HepG2 (cell line): ENCODE measurements around the gene POLR1G. TPM values are rescaled to one million over a fixed set of nuclear protein-coding genes. Genes with fewer than 3 reads are reported as not detected.

Experiments
- CSRNP1 ChIP-seq: sonication (generic); formaldehyde crosslinking; IDR thresholded peaks from 2 replicates; pipeline ENCODE4 v1.8.1; 2023; ENCODE audit warnings: mild to moderate bottlenecking, missing genetic modification reagents
- CTCF ChIP-seq: sonication (generic); formaldehyde crosslinking; IDR thresholded peaks from 2 replicates; pipeline ENCODE4 v1.5.0; 2020; ENCODE audit warnings: mild to moderate bottlenecking, missing genetic modification reagents, moderate library complexity
- DRAP1 ChIP-seq: IDR thresholded peaks from 2 replicates; pipeline ENCODE4 v1.6.1; 2016; ENCODE audit warnings: missing genetic modification reagents, missing compliant biosample characterization
- GABPB1 ChIP-seq: IDR thresholded peaks from 2 replicates; pipeline ENCODE4 v1.6.1; 2016; ENCODE audit warnings: mild to moderate bottlenecking, missing genetic modification reagents, moderate library complexity, missing compliant biosample characterization
- MXI1 ChIP-seq: IDR thresholded peaks from 3 replicates; pipeline ENCODE4 v1.6.1; 2012; ENCODE audit warnings: low read depth, low read length, inconsistent platforms, borderline replicate concordance
- RBFOX2 ChIP-seq: fragments of 200-400 bp; formaldehyde crosslinking; IDR thresholded peaks from 2 replicates; pipeline ENCODE4 v1.6.1; 2017; ENCODE audit warnings: low read depth, mild to moderate bottlenecking, low read length
- SAP130 ChIP-seq: IDR thresholded peaks from 2 replicates; pipeline ENCODE4 v1.6.1; 2016; ENCODE audit warnings: low read depth
- SOX6 ChIP-seq, 2 experiments: fragments of 450-650 bp in 1 of 2; sonication (generic) in 1 of 2; formaldehyde crosslinking in 1 of 2; IDR thresholded peaks; 2 replicates each; pipeline versions ENCODE4 v1.4.0 to v1.6.1; 2017 to 2020; ENCODE audit warnings: antibody characterized with exemption in 1 of 2, mild to moderate bottlenecking in 1 of 2, missing genetic modification reagents in 1 of 2
- SP5 ChIP-seq: IDR thresholded peaks from 2 replicates; pipeline ENCODE4 v1.6.1; 2016; ENCODE audit warnings: low read depth, borderline replicate concordance
- ZNF639 ChIP-seq: conservative IDR thresholded peaks from 2 replicates; pipeline ENCODE4 v1.6.1; 2018; ENCODE audit warnings: missing genetic modification reagents
- ZNF768 ChIP-seq: sonication (generic); formaldehyde crosslinking; IDR thresholded peaks from 2 replicates; pipeline ENCODE4 v1.4.0; 2020; ENCODE audit warnings: missing genetic modification reagents
- ZNF770 ChIP-seq: sonication (generic); formaldehyde crosslinking; IDR thresholded peaks from 2 replicates; pipeline ENCODE4 v1.5.0; 2020; ENCODE audit warnings: mild to moderate bottlenecking, missing genetic modification reagents
- polyA plus RNA-seq, 8 experiments: library from polyadenylated mRNA; depleted of rRNA in 3 of 8; stranded (reverse) in 7 of 8; unstranded in 1 of 8; fragments of >200 nt; fragmentation: Illumina TruSeq in 4 of 8; extraction: Trizol in 4 of 8; gene quantifications; 2 replicates each; pipeline versions ENCODE4 v1.2.1 to v1.2.3, GENCODE V29; 2011 to 2016; ENCODE audit warnings: low read depth in 4 of 8, missing spikeins in 1 of 8, mixed read lengths in 1 of 8; ENCODE audit not compliant: insufficient read depth in 1 of 8
- total RNA-seq, 5 experiments: library from RNA; depleted of rRNA; stranded (reverse); fragments of >200 nt; fragmentation: Illumina TruSeq; extraction: Trizol; gene quantifications; 2 replicates each; pipeline ENCODE4 v1.2.3, GENCODE V29; 2016; ENCODE audit warnings: low read depth in 1 of 5
- TF ChIP-seq, protein P1 (sequence below): sonication (generic); formaldehyde crosslinking; IDR thresholded peaks from 2 replicates; pipeline ENCODE4 v1.4.0; 2020; ENCODE audit warnings: missing genetic modification reagents
- TF ChIP-seq, protein P2 (sequence below): sonication (generic); formaldehyde crosslinking; IDR thresholded peaks from 2 replicates; pipeline ENCODE4 v1.8.1; 2023; ENCODE audit warnings: mild to moderate bottlenecking, moderate library complexity, missing genetic modification reagents
- TF ChIP-seq, protein P3 (sequence below): sonication (generic); formaldehyde crosslinking; IDR thresholded peaks from 2 replicates; pipeline ENCODE4 v1.4.0; 2020; ENCODE audit warnings: missing genetic modification reagents

Gene POLR1G
- total and polyA plus RNA-seq, 2 of the 13 experiments (the other 11 are each of a cell fraction or from before 2014, with no cell fraction given): 3.5 to 20.8 TPM

- TF ChIP-seq CTCF (CRISPR knock-in tag) (peak; percentile 46), ZNF768 (CRISPR knock-in tag) (peak; percentile 48; the same call in 1 of the 2 replicates), CSRNP1 (CRISPR knock-in tag) (no peak), ZNF770 (peak; percentile 86), SOX6 (IDR thresholded peaks at IDR 0.05) (no peak), SOX6 (CRISPR knock-in tag; IDR thresholded peaks at IDR 0.05) (peak; percentile 84), SAP130 (peak; percentile 74), MXI1 (peak; percentile 89; the same call in 2 of the 3 replicates), DRAP1 (CRISPR knock-in tag) (0 out of 2 replicates have a peak, but pooled peaks have one; percentile 15), SP5 (peak; percentile 65), GABPB1 (CRISPR knock-in tag) (peak; percentile 55; the same call in 1 of the 2 replicates), ZNF639 (CRISPR knock-in tag) (no peak), RBFOX2 (peak; percentile 35; the same call in 1 of the 2 replicates)
- TF ChIP-seq, protein P1, sequence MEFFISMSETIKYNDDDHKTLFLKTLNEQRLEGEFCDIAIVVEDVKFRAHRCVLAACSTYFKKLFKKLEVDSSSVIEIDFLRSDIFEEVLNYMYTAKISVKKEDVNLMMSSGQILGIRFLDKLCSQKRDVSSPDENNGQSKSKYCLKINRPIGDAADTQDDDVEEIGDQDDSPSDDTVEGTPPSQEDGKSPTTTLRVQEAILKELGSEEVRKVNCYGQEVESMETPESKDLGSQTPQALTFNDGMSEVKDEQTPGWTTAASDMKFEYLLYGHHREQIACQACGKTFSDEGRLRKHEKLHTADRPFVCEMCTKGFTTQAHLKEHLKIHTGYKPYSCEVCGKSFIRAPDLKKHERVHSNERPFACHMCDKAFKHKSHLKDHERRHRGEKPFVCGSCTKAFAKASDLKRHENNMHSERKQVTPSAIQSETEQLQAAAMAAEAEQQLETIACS (CRISPR knock-in tag): peak; percentile 78
- TF ChIP-seq, protein P2, sequence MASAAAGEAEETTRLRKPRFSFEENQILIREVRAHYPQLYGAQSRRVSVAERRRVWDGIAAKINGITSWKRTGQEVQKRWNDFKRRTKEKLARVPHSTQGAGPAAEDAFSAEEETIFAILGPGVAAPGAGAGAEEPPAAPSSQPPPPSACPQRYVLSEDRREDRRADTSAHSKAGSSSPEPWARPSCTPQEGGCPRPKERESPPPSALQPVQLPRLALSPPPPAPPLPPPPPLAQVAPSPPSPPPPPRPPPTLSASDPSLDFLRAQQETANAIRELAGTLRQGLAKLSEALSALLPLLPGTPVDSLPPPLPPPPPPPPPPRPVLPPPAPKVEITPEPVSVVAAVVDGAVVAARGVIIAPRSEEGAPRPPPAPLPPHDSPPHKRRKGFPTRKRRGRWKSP: peak; percentile 61; the same call in 1 of the 2 replicates
- TF ChIP-seq, protein P3, sequence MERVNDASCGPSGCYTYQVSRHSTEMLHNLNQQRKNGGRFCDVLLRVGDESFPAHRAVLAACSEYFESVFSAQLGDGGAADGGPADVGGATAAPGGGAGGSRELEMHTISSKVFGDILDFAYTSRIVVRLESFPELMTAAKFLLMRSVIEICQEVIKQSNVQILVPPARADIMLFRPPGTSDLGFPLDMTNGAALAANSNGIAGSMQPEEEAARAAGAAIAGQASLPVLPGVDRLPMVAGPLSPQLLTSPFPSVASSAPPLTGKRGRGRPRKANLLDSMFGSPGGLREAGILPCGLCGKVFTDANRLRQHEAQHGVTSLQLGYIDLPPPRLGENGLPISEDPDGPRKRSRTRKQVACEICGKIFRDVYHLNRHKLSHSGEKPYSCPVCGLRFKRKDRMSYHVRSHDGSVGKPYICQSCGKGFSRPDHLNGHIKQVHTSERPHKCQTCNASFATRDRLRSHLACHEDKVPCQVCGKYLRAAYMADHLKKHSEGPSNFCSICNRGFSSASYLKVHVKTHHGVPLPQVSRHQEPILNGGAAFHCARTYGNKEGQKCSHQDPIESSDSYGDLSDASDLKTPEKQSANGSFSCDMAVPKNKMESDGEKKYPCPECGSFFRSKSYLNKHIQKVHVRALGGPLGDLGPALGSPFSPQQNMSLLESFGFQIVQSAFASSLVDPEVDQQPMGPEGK: peak; percentile 91
Measured at GRCh38 chr19:45444318-45445041, 38.0 kb downstream of the POLR1G start (continued).
